ENCODE results near the gene MMP24.

GRCh38 chr20:35314816-35315631 is 88.5 kb downstream of the MMP24 start:
- TF ChIP-seq EP300 (IDR thresholded peaks at IDR 0.05) (no peak), POLR2A (IDR thresholded peaks at IDR 0.05) (no peak)

Measured in tibial nerve (tissue), 3 donors.